Measurements from ENCODE around the gene MYO1F. TPM values are rescaled to one million over a fixed set of nuclear protein-coding genes. Genes with fewer than 3 reads are reported as not detected.

The MYO1F gene
- polyA plus RNA-seq, 1 donor (not counting 4 experiments of a cell fraction or from before 2014, with no cell fraction given), result 0.14 TPM

GRCh38 chr19:8615024-8615423 lies 37.8 kb upstream of the MYO1F start:
- Histone ChIP-seq H3K27ac (ENCODE audit: control insufficient read depth, insufficient read depth, low read length) (no peak overlapping the region), H3K9me1 (ENCODE audit: control insufficient read depth, extremely low read depth, insufficient read depth, low read length) (no peaks in the 10 kb centered on the region), H2AFZ (ENCODE audit: control insufficient read depth, low read length) (no peak overlapping the region), H3K4me1 (ENCODE audit: control insufficient read depth, extremely low read depth, insufficient read depth, low read length) (no peaks in the 10 kb centered on the region), H3K79me2 (ENCODE audit: control insufficient read depth, insufficient read depth, low read length) (no peaks in the 10 kb centered on the region), H3K9me3 (ENCODE audit: control insufficient read depth, low read depth, low read length) (no peaks in the 10 kb centered on the region), H3K4me3 (ENCODE audit: control insufficient read depth in 2 of 3, extremely low read depth in 1 of 3, insufficient read depth in 2 of 3, low read depth in 1 of 3, low read length in 3 of 3) (no peak overlapping the region), H3K27me3 (ENCODE audit: control insufficient read depth, extremely low read depth, insufficient read depth, low read length) (peaks cover 5% of the 10 kb centered on the region), H3K36me3 (ENCODE audit: control insufficient read depth in 2 of 2, extremely low read depth in 1 of 2, insufficient read depth in 2 of 2, low read length in 2 of 2) (no peaks in the 10 kb centered on the region), H3K9ac (ENCODE audit: control insufficient read depth, extremely low read depth, insufficient read depth, low read length) (no peak overlapping the region), H3K4me2 (ENCODE audit: control insufficient read depth, extremely low read depth, insufficient read depth, low read depth, low read length) (no peak overlapping the region), H4K20me1 (ENCODE audit: control insufficient read depth, extremely low read depth, insufficient read depth, low read length) (no peaks in the 10 kb centered on the region)
- FAIRE-seq (no peak), DNase-seq (ENCODE audit: low read depth, low spot score) (no peak)
- no peak for TF ChIP-seq EZH2 (IDR thresholded peaks at IDR 0.05; ENCODE audit: low read length)
- no peak for TF ChIP-seq CTCF (optimal IDR thresholded peaks at IDR 0.05 in 1 of 3, IDR thresholded peaks at IDR 0.05 in 1 of 3, conservative IDR thresholded peaks at IDR 0.05 in 1 of 3; ENCODE audit: extremely low read depth in 1 of 3, insufficient read depth in 2 of 3, low read length in 3 of 3)
- dilution Hi-C loops (cut with MboI; ENCODE audit: extremely low pct_ligation_motif_present, low sequenced_read_pairs), result no loop called here

DNA sequence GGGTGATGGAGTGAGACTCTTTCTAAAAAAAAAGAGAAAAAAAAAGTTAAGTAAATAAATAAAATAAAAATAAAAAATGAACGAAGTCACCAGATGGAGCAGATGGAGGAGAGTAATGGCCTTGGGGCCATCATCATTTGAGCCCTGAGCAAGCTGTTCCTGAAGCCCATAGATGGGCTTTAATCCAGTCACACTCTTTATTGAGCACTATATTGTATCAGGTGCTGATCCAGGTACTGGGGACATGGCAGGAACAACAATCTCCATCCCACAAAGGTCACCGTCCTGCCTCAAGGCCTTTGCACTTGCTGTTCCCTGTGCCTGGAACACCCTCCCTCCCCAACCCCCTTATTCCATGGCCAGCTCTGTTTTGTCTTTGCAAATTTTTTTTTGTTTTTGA lies 37.2 kb upstream of the MYO1F start:
- no peaks in the 10 kb centered on the region for H3K9me1 ChIP-seq (ENCODE audit: control insufficient read depth, extremely low read depth, insufficient read depth, low read length)
- H3K27ac ChIP-seq (ENCODE audit: control insufficient read depth, insufficient read depth, low read length), result no peak overlapping the region
- FAIRE-seq (no peak), DNase-seq (ENCODE audit: low read depth, low spot score) (no peak)
- no peak overlapping the region for H3K4me2 ChIP-seq (ENCODE audit: control insufficient read depth, extremely low read depth, insufficient read depth, low read depth, low read length)
- H3K9ac ChIP-seq (ENCODE audit: control insufficient read depth, extremely low read depth, insufficient read depth, low read length), result no peak overlapping the region
- no peak overlapping the region for H2AFZ ChIP-seq (ENCODE audit: control insufficient read depth, low read length)
- no peaks in the 10 kb centered on the region for H4K20me1 ChIP-seq (ENCODE audit: control insufficient read depth, extremely low read depth, insufficient read depth, low read length)
- dilution Hi-C loops (cut with MboI; ENCODE audit: extremely low pct_ligation_motif_present, low sequenced_read_pairs), result no loop called here
- no peaks in the 10 kb centered on the region for H3K36me3 ChIP-seq (ENCODE audit: control insufficient read depth in 2 of 2, extremely low read depth in 1 of 2, insufficient read depth in 2 of 2, low read length in 2 of 2)
- no peaks in the 10 kb centered on the region for H3K79me2 ChIP-seq (ENCODE audit: control insufficient read depth, insufficient read depth, low read length)
- peaks cover 11% of the 10 kb centered on the region for H3K27me3 ChIP-seq (ENCODE audit: control insufficient read depth, extremely low read depth, insufficient read depth, low read length)
- H3K9me3 ChIP-seq (ENCODE audit: control insufficient read depth, low read depth, low read length), result no peaks in the 10 kb centered on the region
- H3K4me3 ChIP-seq (ENCODE audit: control insufficient read depth in 2 of 3, extremely low read depth in 1 of 3, insufficient read depth in 2 of 3, low read depth in 1 of 3, low read length in 3 of 3), result no peak overlapping the region
- H3K4me1 ChIP-seq (ENCODE audit: control insufficient read depth, extremely low read depth, insufficient read depth, low read length), result no peaks in the 10 kb centered on the region
- TF ChIP-seq CTCF (optimal IDR thresholded peaks at IDR 0.05 in 1 of 3, IDR thresholded peaks at IDR 0.05 in 1 of 3, conservative IDR thresholded peaks at IDR 0.05 in 1 of 3; ENCODE audit: extremely low read depth in 1 of 3, insufficient read depth in 2 of 3, low read length in 3 of 3) (no peak), EZH2 (IDR thresholded peaks at IDR 0.05; ENCODE audit: low read length) (no peak)
